Endothelial cell of umbilical vein (primary cell): ENCODE data around the gene RAD51B. TPM values are rescaled to one million over a fixed set of nuclear protein-coding genes. Genes with fewer than 3 reads are reported as not detected.

Source experiments
- BruUV-seq: library from RNA; stranded (reverse); fragments of 400-500 nt; replicated peaks from 2 replicates; lab custom pipeline; 2021; lab: Mats Ljungman, UMichigan
- CTCF ChIA-PET: fragments of 300-600, 350-600 bp; sonication (Branson Sonifier 250); formaldehyde crosslinking; loops from one replicate; lab custom pipeline; 2021; ENCODE audit warnings: antibody characterized with exemption, inconsistent platforms; lab: Charles Lee
- POLR2A ChIA-PET: fragments of 300-600, 350-600 bp; sonication (Branson Sonifier 250); formaldehyde crosslinking; loops from one replicate; lab custom pipeline; 2021; ENCODE audit warnings: antibody characterized with exemption, inconsistent platforms; lab: Charles Lee
- DNase-seq: peaks from one replicate; pipeline ENCODE4 v3.0.0-alpha.2; 2011; ENCODE audit warnings: low read depth, low spot score
- FAIRE-seq: peaks from 2 replicates; lab custom pipeline; 2011; peaks lifted over from hg19 to GRCh38; lab: Jason Lieb, UNC
- H2AFZ ChIP-seq: 2 replicates; pipeline ENCODE4 v1.6.0; 2012; ENCODE audit warnings: low read depth, low read length, control low read depth, inconsistent platforms
- H3K27ac ChIP-seq: 2 replicates; pipeline ENCODE4 v1.5.1; 2011; ENCODE audit warnings: low read depth, mild to moderate bottlenecking, control low read depth, low read length, moderate library complexity; ENCODE audit not compliant: insufficient read depth
- H3K27me3 ChIP-seq, 2 experiments: 2 replicates each; pipeline versions ENCODE4 v1.6.0 to v1.6.1; 2011; ENCODE audit warnings: low read length in 2 of 2, mixed read lengths in 1 of 2; ENCODE audit not compliant: control insufficient read depth in 2 of 2, insufficient read depth in 2 of 2
- H3K36me3 ChIP-seq, 2 experiments: 2 replicates in 1 of 2; 3 replicates in 1 of 2; pipeline ENCODE4 v1.5.1; 2011; ENCODE audit warnings: low read length in 2 of 2, mild to moderate bottlenecking in 1 of 2, moderate library complexity in 1 of 2; ENCODE audit not compliant: control insufficient read depth in 2 of 2, insufficient read depth in 2 of 2; ENCODE audit errors: extremely low read depth in 1 of 2
- H3K4me1 ChIP-seq: 3 replicates; pipeline ENCODE4 v1.5.1; 2011; ENCODE audit warnings: mild to moderate bottlenecking, low read length; ENCODE audit not compliant: control insufficient read depth, insufficient read depth; ENCODE audit errors: extremely low read depth
- H3K4me2 ChIP-seq: 2 replicates; pipeline ENCODE4 v1.6.1; 2011; ENCODE audit warnings: low read length, control low read depth, mixed read lengths; ENCODE audit not compliant: insufficient read depth
- H3K4me3 ChIP-seq, 3 experiments: fragments of 200-600 bp in 1 of 3; sonication (generic), shearing (Covaris generic) in 1 of 3; replicated peaks in 1 of 3; 2 replicates each; pipeline ENCODE4 v1.5.1; 2011 to 2016; ENCODE audit warnings: control low read depth in 3 of 3, low read length in 3 of 3, mild to moderate bottlenecking in 2 of 3, inconsistent platforms in 1 of 3, low read depth in 1 of 3, moderate library complexity in 1 of 3; ENCODE audit not compliant: insufficient read depth in 1 of 3
- H3K79me2 ChIP-seq: 2 replicates; pipeline ENCODE4 v1.6.0; 2012; ENCODE audit warnings: low read length, inconsistent platforms; ENCODE audit not compliant: control insufficient read depth, insufficient read depth
- H3K9ac ChIP-seq: replicated peaks from 2 replicates; pipeline ENCODE3; 2011; ENCODE audit warnings: low read length, control low read depth; ENCODE audit not compliant: insufficient read depth; ENCODE audit errors: extremely low read depth
- H3K9me1 ChIP-seq: replicated peaks from 3 replicates; pipeline ENCODE4 v1.6.0; 2011; ENCODE audit warnings: mild to moderate bottlenecking, low read length; ENCODE audit not compliant: control insufficient read depth, insufficient read depth; ENCODE audit errors: extremely low read depth
- H3K9me3 ChIP-seq: replicated peaks from 2 replicates; pipeline ENCODE4 v1.5.1; 2012; ENCODE audit warnings: low read length, inconsistent platforms; ENCODE audit not compliant: control insufficient read depth, insufficient read depth
- H4K20me1 ChIP-seq: replicated peaks from 2 replicates; pipeline ENCODE3; 2011; ENCODE audit warnings: mild to moderate bottlenecking, low read length; ENCODE audit not compliant: control insufficient read depth, insufficient read depth; ENCODE audit errors: extremely low read depth
- CTCF ChIP-seq, 2 donors: IDR thresholded peaks; 1 replicate in 1 of 2; 2 replicates in 1 of 2; pipeline ENCODE4 v1.5.1; 2011; ENCODE audit warnings: low read length in 2 of 2, mild to moderate bottlenecking in 2 of 2, moderate library complexity in 2 of 2, control low read depth in 1 of 2, inconsistent platforms in 1 of 2, low read depth in 1 of 2; ENCODE audit not compliant: insufficient read depth in 1 of 2; ENCODE audit errors: extremely low read depth in 1 of 2
- EZH2 ChIP-seq: IDR thresholded peaks from 2 replicates; pipeline ENCODE4 v1.6.1; 2012; ENCODE audit warnings: borderline replicate concordance, low read depth, mild to moderate bottlenecking, moderate library complexity, low read length, inconsistent platforms; ENCODE audit not compliant: severe bottlenecking
- FOS ChIP-seq: IDR thresholded peaks from 2 replicates; pipeline ENCODE4 v1.6.1; 2011; ENCODE audit warnings: mild to moderate bottlenecking, low read length, moderate library complexity, borderline replicate concordance; ENCODE audit not compliant: insufficient read depth
- GATA2 ChIP-seq: IDR thresholded peaks from 2 replicates; pipeline ENCODE4 v1.7.0; 2011; ENCODE audit warnings: low read depth, mild to moderate bottlenecking, moderate library complexity, mixed read lengths, low read length; ENCODE audit not compliant: insufficient read length, insufficient read depth
- JUN ChIP-seq: IDR thresholded peaks from 2 replicates; pipeline ENCODE4 v1.6.1; 2011; ENCODE audit warnings: borderline replicate concordance, low read depth; ENCODE audit not compliant: insufficient read length, insufficient read depth
- MAX ChIP-seq: IDR thresholded peaks from 2 replicates; pipeline ENCODE4 v1.6.1; 2011; ENCODE audit not compliant: insufficient read depth, insufficient read length
- MYC ChIP-seq: IDR thresholded peaks from one replicate; pipeline ENCODE4 v1.6.1; 2011; ENCODE audit warnings: mild to moderate bottlenecking, low read depth, low read length
- POLR2A ChIP-seq: IDR thresholded peaks from 2 replicates; pipeline ENCODE4 v1.6.1; 2012; ENCODE audit warnings: low read depth, mild to moderate bottlenecking, control low read depth, low read length
- POLR2AphosphoS5 ChIP-seq: IDR thresholded peaks from 2 replicates; pipeline ENCODE4 v1.6.1; 2012; ENCODE audit warnings: low read depth, mild to moderate bottlenecking, control low read depth, low read length, moderate library complexity; ENCODE audit not compliant: insufficient read depth
- dilution Hi-C: fragments of 300-500 bp; cut with MboI; formaldehyde crosslinking; loops from one replicate; pipeline ENCODE4 v1.15.0; 2019; ENCODE audit warnings: low sequenced_read_pairs; ENCODE audit not compliant: extremely low pct_ligation_motif_present
- intact Hi-C: fragments of 100-400 bp; cut with micrococcal nuclease; formaldehyde crosslinking; loops from one replicate; pipeline ENCODE4 v1.10.0; 2022
- polyA plus RNA-seq, 4 experiments: library from polyadenylated mRNA; depleted of rRNA in 3 of 4; stranded (reverse) in 3 of 4; unstranded in 1 of 4; fragments of >200 nt; gene quantifications; 2 replicates each; pipeline versions ENCODE4 v1.2.1 to v1.2.3, GENCODE V29; 2011 to 2012; ENCODE audit warnings: missing spikeins in 1 of 4
- total RNA-seq: library from RNA; stranded (reverse); gene quantifications from 2 replicates; pipeline ENCODE4 v1.2.3, GENCODE V29; 2021

RAD51B gene
- total and polyA plus RNA-seq, 2 donors (not counting 3 experiments of a cell fraction or from before 2014, with no cell fraction given): 3.9 to 19.0 TPM

DNA sequence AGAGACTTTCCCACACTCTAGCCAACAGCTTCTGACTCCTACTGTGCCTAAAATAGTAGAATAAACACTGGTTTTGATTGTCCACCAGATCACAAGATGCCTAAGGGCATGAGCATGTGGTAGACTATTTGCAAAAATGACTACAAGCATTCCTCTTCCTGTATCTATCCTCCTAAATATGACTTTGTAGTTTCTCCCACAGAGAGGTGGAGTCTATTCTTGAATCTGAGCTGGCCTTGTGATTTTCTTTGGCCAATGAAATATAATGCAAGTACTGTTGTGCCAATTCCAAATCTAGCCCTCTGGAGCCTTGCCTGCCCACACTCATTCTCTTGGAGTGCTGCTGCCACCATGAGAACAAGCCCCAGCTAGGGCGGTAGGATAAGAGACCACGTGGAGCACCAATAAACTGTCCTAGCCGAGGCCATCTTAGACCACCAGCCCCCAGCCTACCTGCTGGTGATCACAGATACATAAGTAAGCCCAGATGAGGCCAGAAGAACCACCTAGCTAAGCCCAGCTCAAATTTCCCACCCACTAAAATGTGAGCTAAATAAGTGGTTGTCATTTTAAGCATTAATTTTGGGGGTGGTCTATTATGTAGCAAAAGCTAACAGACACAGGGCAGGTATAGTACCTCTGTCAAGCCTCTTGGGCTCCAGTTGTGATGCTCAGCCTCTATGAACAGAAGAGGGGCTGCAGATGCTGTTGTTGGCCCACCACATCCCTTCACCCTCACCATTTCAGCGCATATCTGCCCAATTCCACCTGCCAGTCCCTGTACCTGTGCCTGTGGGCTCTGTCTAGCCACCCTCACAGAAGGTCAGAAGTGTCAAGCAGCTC is 955.4 kb downstream of the RAD51B start:
- Histone ChIP-seq H3K4me2 (no peak overlapping the region), H3K36me3 (no peaks in the 10 kb centered on the region), H4K20me1 (no peaks in the 10 kb centered on the region), H3K4me1 (peaks cover 35% of the 10 kb centered on the region), H3K9me1 (no peaks in the 10 kb centered on the region), H3K9me3 (no peaks in the 10 kb centered on the region), H3K4me3 (no peak overlapping the region), H3K9ac (no peak overlapping the region), H3K27me3 (no peaks in the 10 kb centered on the region), H3K79me2 (no peaks in the 10 kb centered on the region), H3K27ac (no peak overlapping the region), H2AFZ (no peak overlapping the region)
- no peak for DNase-seq
- ChIA-PET CTCF (interaction anchor here (1.2 to 1.4 kb wide), 2 partner anchors 12 to 80 kb away, joined by 3 to 4 read pairs; no protein-coding TSS in a partner anchor), POLR2A (no interaction called here)
- dilution Hi-C loops: no loop called here
- no peak for FAIRE-seq
- intact Hi-C loops: loop anchor here (5.0 kb wide), 1 partner anchor 93 kb away; no protein-coding TSS in a partner anchor
- no TSS peak for BruUV-seq
- TF ChIP-seq POLR2A: no peak
- no peak for TF ChIP-seq MAX

GRCh38 chr14:68775614-68776126 is 956.1 kb downstream of the RAD51B start:
- ChIA-PET POLR2A (no interaction called here), CTCF (interaction anchor here (1.2 to 1.4 kb wide), 4 partner anchors 10 to 80 kb away, joined by 3 to 4 read pairs (median 3); no protein-coding TSS in a partner anchor)
- H2AFZ ChIP-seq: no peak overlapping the region
- H3K9me1 ChIP-seq: no peaks in the 10 kb centered on the region
- H3K4me3 ChIP-seq: no peak overlapping the region
- dilution Hi-C loops: no loop called here
- H4K20me1 ChIP-seq: no peaks in the 10 kb centered on the region
- no TSS peak for BruUV-seq
- TF ChIP-seq JUN (no peak), EZH2 (no peak), MYC (no peak), GATA2 (no peak), CTCF (IDR thresholded peaks at IDR 0.05; ENCODE audit: extremely low read depth in 1 of 2, insufficient read depth in 1 of 2, low read depth in 1 of 2, low read length in 2 of 2) (no peak), MAX (no peak), FOS (no peak), POLR2AphosphoS5 (no peak), POLR2A (no peak)
- no peak overlapping the region for H3K9ac ChIP-seq
- H3K36me3 ChIP-seq: no peaks in the 10 kb centered on the region
- H3K4me2 ChIP-seq: no peak overlapping the region
- H3K27ac ChIP-seq: no peak overlapping the region
- H3K4me1 ChIP-seq: peaks cover 41% of the 10 kb centered on the region
- FAIRE-seq (no peak), DNase-seq (no peak)
- intact Hi-C loops: no loop called here
- H3K27me3 ChIP-seq: no peaks in the 10 kb centered on the region
- H3K9me3 ChIP-seq: no peaks in the 10 kb centered on the region
- no peaks in the 10 kb centered on the region for H3K79me2 ChIP-seq
